AG09309 (cell line): ENCODE measurements around the gene AAMP.

Experiments
- DNase-seq: peaks from one replicate; pipeline ENCODE4 v3.0.0-alpha.2; 2010; ENCODE audit warnings: low read depth
- H3K4me3 ChIP-seq: 2 replicates; pipeline ENCODE4 v1.5.1; 2011; ENCODE audit warnings: mild to moderate bottlenecking, low read depth, low read length, moderate library complexity; ENCODE audit not compliant: control insufficient read depth
- CTCF ChIP-seq: IDR thresholded peaks from 2 replicates; pipeline ENCODE4 v1.5.1; 2011; ENCODE audit warnings: mild to moderate bottlenecking, low read depth, low read length, inconsistent platforms; ENCODE audit not compliant: insufficient read depth, control insufficient read depth; ENCODE audit errors: missing control alignments

AAMP gene

GRCh38 chr2:218301176-218301819, 31.4 kb upstream of the AAMP start:
- TF ChIP-seq CTCF, result peak; percentile 91
- no peak overlapping the region for H3K4me3 ChIP-seq
- no peak for DNase-seq

DNA sequence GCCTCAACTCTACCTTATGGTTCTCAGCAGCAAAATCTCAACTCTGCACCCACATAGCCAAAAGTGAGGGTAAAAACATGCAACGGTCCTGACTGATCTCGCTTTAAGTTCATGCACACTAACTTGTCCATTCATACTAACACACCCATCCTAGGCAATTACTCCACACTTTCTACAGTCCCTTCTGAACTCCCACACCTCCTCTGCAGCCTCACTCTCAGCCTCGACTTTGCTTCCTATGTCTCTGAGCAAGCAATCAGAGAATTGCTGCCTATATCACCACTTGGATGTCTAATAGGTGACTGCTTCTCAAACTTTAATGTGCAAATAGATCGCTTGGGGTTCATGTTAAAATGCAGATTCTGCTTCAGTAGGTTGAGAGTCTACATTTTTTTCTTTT, 30.2 kb upstream of the AAMP start:
- DNase-seq, result no peak
- no peak overlapping the region for H3K4me3 ChIP-seq
- TF ChIP-seq CTCF, result no peak

DNA sequence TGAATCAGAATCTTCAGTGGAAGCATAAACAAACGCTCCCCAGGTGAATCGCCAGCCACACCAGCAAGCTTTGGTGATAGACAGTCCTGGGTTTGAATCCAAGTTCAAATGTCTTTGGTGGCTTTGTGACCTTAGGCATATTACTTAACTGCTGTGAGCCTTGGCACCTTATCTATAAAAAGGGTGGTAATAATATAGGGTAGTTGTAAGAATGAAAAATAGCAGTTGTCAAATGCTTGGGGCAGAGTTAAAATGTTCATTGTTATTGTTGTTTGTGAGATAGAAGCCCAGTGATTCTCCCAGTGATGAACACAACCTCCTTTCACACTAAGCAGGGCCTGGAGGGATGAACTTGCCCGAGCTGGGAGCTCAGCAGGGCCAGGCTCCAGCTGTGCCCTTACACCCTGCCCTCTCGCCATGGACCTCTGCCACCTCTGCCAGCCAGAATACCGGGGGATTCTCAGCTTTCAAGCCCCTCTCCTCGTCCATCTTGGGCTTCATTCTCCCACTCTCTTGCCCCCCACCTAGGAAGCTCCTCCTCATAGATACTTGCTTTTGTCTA, 28.5 kb upstream of the AAMP start:
- no peak for TF ChIP-seq CTCF
- H3K4me3 ChIP-seq, result no peak overlapping the region
- DNase-seq, result no peak

- DNase-seq, result no peak
- H3K4me3 ChIP-seq, result no peak overlapping the region
- TF ChIP-seq CTCF, result no peak
These were observed 26.9 kb upstream of the AAMP start for GRCh38 chr2:218296847-218297246.

GRCh38 chr2:218296200-218296599, 26.3 kb upstream of the AAMP start:
- no peak for TF ChIP-seq CTCF
- DNase-seq, result no peak
- no peak overlapping the region for H3K4me3 ChIP-seq

- H3K4me3 ChIP-seq, result no peak overlapping the region
- no peak for DNase-seq
These were observed 25.1 kb upstream of the AAMP start for GRCh38 chr2:218295029-218295428.

More at GRCh38 chr2:218295029-218295428, 25.1 kb upstream of the AAMP start:
- TF ChIP-seq CTCF, result no peak
